Ammon's horn (tissue), 1 donor: ENCODE measurements around the gene LONRF3.

ENCODE experiments used
- DNase-seq: peaks from one replicate; pipeline ENCODE4 v3.0.0-alpha.2; 2016; ENCODE audit warnings: low spot score

The LONRF3 gene

DNA sequence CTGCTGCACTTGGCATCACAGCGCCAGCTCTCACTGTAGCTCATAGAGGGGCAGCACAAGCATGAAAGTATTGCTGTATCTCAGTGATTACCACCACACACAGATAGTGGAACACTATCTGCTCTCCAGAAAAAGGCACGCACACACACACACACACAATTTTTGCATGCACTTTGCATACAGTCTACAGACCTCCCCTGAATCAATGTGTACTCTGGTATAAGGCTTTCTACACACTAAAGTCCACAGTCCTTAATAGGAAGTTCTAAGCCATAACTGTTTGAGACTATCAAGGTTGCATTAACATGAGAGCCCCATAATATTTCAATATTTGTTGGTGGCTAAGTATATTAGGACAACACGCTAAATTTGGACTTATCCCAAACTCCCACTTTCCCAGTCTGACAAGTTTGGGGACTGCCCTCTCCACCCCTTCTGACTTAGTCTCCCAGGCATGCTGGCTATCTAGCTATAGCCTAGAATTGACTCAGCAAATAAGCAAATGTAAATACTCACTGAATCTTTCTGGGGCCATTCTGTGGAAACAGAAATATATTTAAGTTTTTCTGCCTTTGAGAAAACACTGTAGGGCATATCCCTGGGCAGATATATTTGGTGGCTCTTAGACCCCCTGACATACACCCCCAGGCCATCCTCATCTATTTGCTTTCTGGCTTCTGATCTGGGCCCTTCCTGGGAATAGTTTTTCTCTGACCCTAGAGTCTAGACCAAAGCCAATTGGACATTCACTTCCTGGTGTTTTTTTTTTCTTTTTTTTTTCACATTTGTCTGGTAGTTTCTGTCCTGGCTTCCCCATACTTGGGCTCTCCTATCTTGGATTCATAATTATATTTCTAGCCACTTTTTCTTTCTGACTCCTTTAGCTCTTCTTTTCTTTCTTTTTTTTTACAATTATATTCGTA, 62.0 kb downstream of the LONRF3 start:
- no peak for DNase-seq

DNA sequence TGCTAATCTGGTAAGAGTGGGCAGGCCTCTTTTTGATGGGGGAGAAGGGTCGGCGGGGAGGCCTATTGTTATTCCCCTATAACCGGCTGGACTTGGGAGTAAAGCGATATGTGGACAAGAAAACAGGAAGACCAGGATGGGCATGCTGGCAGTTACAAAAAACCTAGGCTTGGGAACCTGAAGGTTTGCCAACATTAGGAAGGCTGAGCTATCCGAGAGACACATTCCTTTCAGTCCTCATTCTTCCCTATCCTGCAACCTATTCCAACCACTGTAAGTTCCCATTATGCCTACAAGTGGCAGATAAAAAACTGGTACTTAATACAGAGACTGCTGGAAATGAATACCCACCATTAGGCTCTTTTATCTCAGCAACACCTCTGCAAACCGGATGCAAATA, 66.0 kb downstream of the LONRF3 start:
- no peak for DNase-seq

DNA sequence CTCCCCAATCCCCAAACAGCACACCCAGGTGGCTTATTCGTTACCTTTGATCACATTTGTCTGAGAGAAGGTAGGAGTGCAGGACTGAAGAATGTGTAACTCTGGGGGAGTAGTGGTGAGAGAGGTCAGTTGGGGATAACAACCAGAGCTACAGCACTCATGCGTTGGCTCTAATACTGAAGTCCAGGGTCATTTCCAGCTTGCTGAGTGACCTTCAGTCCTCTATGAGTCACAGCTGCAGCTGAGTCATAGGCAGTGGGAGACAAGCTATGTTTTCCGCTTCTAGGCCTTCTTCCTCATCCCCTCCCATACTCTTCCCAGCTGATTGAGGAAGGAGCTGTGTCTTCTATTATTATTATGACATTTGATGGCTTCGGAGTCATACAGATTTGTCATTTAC, 66.8 kb downstream of the LONRF3 start:
- DNase-seq, result no peak

DNA sequence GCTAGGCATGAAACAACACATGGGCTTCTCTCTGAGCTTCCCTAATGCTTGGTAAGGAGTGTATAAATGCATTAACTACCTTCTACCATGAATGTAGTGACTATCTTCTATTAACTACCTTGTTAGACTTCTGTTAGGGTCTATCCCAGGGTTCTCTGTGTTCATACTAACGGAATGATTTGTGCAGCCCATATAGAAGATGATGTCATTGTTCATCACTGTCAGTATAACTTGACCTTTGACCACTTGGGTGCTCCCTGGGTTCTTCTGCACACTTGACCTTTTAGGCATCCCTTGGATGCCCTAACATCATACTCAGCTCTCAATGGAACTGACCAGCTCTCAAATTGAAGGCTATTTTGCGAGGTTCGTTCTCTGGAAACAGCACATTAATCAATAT, 67.6 kb downstream of the LONRF3 start:
- DNase-seq, result no peak

DNA sequence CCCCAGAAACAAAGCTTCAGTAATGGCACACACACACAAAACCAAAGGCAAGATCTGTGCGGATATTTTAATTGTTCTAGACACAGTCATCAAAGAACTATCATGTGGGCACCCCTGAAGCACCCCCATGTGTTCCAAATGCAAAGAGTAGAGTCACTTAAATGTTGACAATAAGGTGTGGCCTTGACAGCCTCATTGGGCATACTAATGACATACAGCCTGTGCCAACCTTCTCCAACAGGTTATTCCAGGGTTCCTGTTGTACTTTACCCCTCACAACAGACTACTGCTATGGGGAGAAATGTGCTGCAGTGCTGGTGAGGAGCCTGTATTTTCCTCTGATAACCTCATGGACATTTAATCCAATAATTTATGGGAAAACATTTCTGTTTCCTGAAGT, 68.6 kb downstream of the LONRF3 start:
- DNase-seq, result no peak

DNA sequence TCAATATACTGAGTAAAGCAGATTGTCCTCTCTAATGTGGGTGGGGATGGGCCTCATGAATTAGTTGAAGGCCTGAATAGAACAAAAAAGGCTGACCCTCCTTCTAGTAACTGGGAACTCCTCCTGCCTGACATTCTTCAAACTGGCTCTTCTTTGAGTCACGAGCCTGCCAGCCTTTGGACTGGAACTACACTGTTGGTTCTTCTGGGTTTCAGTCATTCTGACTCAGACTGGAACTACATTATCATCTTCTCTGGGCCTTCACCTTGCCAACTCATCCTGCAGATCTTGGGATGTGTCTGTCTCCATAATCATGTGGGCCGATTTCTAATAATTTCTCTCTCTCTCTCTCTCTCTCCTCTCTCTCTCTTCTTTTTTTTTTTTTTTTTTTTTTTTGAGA, 71.5 kb downstream of the LONRF3 start:
- DNase-seq, result no peak

DNA sequence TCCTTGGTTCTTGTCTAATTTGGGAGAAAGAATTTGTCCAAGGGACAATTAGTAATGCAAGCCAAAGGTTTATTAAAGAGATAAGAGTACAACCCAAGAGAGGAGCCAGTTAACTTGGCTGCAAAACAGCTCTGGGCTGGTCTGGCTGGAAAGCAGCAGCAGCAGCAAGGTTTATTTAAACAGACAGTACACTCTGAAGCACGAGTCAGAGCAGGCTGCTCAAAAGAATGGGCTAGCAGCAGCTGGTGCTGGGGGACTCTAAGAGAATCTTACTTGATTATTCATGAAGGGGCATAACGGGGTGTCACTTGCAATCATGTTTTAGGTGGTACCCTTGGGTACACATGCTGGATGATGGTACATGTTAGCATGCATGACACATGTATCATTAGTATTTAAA, 81.3 kb downstream of the LONRF3 start:
- no peak for DNase-seq

DNA sequence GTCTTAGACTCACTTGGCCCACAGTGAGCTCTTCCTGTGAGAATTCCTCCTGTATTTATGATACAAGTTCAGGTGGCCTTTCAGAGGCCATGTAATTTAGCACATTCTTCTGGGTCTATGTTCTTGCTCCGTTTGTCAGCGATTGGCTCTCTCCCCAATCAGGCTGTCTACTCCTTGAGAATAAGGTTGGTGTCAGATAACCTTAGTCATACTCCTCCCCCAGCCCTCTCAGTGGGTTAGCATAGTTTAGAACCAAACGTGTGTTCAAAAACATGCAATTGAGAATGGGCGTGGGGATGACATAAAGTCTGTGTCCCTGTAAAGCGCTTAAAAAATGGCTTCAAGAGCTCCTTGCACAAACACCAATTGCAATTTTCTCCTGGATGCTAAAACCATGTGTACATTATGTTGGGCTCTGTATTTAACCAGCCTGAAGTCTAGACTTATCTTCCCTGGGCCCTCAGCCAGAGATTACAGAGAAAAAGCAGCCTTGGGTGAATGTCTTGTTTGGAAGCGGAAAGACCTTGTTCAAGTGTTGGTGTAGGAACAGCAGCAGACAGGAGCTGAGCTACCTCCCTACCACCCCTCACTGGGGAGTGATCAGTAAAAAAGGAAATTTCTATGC, 88.4 kb downstream of the LONRF3 start:
- DNase-seq, result no peak

DNA sequence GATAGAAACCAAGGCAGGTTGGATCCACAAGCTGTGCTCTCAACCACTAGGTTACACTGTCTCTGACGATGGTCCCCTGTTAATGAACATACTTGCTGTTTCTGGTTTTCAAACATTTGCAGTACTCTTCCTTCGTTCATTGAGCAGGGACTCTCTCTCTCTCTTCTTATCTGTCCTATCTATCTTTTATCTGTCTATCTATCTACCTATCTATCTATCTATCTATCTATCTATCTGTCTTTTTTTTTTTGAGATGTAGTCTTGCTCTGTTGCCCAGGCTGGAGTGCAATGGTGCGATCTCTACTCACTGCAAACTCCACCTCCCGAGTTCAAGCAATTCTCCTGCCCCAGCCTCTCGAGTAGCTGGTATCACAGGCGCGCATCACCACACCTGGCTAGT, 89.0 kb downstream of the LONRF3 start:
- no peak for DNase-seq

DNA sequence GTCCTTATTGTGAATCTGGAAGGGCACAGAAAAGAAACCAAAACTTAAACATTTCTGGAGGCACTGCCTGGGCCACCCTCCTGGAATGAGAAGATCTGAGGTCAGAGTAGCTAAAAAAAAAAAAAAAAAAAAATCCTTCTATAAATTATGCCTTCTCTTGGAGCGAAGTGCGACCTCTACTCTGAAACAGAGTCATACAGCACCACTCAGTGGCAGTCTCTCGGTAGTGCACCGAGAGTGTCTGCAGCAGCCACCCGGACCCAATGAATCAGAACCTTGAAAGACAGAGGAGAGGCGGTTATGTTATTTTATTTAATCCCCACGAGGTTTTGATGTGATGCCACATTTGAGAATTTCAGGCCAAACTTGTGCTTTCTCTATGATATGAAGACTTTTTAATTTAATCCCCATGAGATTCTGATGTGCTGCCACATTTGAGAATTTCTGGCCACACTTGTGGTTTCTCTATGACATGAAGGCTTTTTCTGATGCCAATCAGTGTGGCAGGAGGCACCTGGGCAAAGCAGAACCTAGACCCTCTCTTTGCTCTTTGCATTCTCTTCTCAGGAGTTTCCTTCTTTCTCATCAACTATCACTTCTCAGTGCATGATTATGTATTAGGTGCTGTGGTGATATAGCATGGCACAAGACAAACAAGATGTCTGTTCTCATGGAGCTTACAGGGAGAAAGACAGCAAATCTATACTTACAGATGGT, 92.8 kb downstream of the LONRF3 start:
- DNase-seq, result peak; percentile 67
